Measurements from ENCODE around the gene DIAPH3. TPM values are rescaled to one million over a fixed set of nuclear protein-coding genes. Genes with fewer than 3 reads are reported as not detected.
"Not testable (repeated sequence)": the region's sequence is repeated elsewhere in the genome, so short reads cannot be mapped to it uniquely, and the experiment has no call there.

Gene DIAPH3
- total RNA-seq, 1 donor from 2014 or later, result 0.22 TPM

DNA sequence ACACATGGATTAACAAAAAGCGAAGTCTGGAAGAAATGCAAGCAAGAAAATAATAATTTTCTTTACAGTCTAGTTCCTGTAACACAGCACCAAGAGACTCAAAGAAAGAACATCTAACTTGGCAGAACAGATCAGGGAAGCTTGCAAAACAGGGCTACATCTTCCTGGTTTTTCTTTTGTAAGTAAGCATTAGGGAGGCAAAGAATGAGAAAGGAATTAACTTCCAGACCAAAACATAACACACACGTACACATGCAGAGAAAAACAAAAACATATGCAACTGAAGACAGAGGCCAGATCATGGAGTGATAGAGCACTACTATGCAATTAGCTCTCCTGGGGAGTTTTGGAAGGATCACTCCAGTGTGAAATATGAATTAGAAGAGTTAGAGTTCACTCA lies 120.5 kb downstream of the DIAPH3 start:
- no peak for ATAC-seq
- DNase-seq, result no peak
- intact Hi-C loops (cut with micrococcal nuclease), result no loop called here

- DNase-seq; ATAC-seq; intact Hi-C loops (cut with micrococcal nuclease): not testable (repeated sequence)
Measured at GRCh38 chr13:60040668-60041067, 123.1 kb downstream of the DIAPH3 start.

DNA sequence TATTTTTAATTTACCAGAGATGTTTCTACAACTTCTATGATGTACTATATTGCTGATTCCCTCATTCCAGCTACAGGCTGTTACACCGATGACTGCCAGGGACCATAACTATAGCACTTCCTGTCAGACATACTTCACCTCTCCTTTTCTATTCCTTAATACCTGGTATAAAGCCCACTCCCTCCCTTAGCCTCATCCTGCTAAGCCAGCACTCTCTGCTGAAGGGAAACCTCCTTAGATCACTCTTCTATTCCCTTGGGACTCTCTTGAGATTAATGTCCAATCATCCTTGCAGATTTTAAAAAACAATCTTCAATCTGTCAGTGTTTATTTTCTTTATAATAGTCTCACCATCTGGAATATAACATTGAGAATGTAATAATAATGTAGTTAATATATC lies 127.9 kb downstream of the DIAPH3 start:
- no peak for DNase-seq
- intact Hi-C loops (cut with micrococcal nuclease), result no loop called here
- no peak for ATAC-seq

DNA sequence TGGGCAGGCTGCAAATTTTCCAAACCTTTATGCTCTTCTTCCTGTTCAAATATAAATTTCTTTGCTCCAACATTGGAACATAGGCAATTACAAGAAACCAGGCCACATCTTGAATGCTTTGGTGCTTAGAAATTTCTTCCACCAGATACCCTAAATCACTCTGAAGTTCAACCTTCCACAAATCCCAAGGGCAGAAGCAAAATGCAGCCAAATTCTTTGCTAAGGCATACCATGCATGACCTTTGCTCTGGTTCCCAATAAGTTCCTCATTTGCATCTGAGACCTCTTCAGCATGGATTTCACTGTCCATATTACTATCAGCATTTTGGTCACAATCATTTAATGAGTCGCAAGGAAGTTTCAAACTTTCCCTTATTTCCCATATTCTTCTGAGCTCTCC lies 130.9 kb downstream of the DIAPH3 start:
- no peak for ATAC-seq
- intact Hi-C loops (cut with micrococcal nuclease), result no loop called here
- DNase-seq, result no peak

DNA sequence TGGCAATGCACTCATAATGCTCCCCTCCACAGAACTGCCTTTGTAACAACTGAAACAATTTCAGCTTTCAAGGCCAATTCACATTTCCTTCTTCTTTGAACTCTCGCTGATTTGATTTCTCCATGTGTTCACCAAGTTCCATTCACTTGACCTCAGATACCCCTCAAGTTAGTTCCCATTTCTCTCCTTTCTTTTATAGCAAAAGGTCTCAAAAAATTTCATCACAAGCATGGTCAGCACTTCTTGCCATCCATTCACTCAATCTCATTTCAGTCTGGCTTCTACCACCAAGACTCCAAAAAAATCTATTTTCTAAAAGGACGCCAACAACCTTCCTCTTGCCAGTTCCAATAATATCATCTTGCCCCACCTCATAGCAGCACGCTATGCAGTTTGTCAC lies 135.7 kb downstream of the DIAPH3 start:
- ATAC-seq (peak; percentile 32), DNase-seq (no peak)
- intact Hi-C loops (cut with micrococcal nuclease), result no loop called here

DNA sequence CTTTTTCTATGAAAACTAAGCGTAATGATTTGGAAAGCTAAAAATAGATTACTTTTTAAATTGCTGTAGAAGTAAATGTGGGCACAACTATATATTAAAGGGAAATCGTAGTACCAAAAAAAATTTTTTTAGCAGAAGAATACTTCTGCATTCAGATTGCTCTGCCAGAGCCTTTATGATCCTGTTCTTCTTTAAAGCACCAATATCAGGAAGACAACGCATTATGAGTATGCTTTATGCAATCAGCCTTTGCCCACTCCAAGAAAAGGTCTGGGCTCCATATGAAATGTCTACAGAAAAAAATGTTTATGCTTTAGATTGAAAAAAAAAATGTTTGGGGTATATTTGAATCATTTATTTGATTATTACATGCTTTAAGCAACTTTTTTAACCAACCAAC lies 137.4 kb downstream of the DIAPH3 start:
- ATAC-seq (no peak), DNase-seq (no peak)
- intact Hi-C loops (cut with micrococcal nuclease), result no loop called here

DNA sequence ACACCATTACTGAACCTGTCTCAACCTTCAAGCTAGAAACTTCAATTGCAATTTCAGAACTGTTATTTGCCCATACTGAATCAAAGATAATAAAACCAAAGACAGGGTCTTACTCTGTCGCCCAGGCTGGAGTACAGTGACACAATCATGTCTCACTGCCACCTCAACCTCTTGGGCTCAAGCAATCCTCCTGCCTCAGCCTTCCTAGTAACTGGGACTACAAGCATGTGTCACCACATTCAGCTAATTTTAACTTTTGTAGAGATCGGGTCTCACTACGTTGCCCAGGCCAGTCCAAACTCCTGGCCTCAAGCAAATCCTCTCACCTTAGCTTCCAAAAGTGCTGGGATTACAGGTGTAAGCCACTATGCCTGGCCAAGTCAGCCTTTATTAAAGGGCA lies 143.4 kb downstream of the DIAPH3 start:
- DNase-seq, result no peak
- intact Hi-C loops (cut with micrococcal nuclease), result no loop called here
- ATAC-seq, result no peak

GRCh38 chr13:60019119-60019993 lies 144.4 kb downstream of the DIAPH3 start:
- no peak for ATAC-seq
- intact Hi-C loops (cut with micrococcal nuclease), result no loop called here
- no peak for DNase-seq

DNA sequence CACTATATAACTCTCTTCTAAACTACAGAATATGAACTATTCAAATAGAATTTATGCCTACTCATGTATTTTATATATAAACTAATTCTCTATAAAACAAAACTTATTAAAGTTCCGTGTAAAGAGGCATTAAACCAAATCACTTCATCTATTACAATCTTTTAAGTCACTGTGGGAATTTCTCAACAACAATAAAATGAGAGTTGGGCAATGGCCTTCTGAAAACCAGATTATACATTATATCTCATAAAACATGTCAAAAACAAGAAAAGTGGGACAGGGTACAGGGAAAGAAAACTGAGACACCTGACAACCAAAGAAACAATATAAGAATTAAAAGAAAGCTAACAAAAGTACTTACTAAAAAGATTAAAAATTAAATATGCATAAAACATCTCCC lies 145.2 kb downstream of the DIAPH3 start:
- intact Hi-C loops (cut with micrococcal nuclease), result no loop called here
- no peak for DNase-seq
- no peak for ATAC-seq

DNA sequence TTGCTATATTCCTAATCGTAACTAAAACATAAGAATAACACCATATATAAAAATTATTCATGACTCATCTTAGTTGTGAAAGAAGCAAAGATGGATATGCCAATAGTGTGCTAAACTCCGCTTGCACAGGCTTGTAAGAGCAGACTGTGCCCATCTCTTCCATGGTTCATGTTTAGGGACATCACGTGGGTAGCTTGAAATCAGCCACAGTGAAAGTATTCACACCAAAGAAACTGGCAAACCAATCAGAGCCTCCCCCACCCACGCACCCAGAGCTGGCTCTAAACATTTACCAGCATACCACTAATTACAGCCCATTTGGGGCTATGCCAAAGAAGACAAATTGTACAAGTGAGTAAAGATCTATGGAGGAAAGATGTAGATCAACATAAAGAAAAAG lies 147.5 kb downstream of the DIAPH3 start:
- ATAC-seq, result no peak
- intact Hi-C loops (cut with micrococcal nuclease), result no loop called here
- no peak for DNase-seq

GRCh38 chr13:60013166-60013565 lies 150.6 kb downstream of the DIAPH3 start:
- DNase-seq, result no peak
- intact Hi-C loops (cut with micrococcal nuclease), result no loop called here
- no peak for ATAC-seq

DNA sequence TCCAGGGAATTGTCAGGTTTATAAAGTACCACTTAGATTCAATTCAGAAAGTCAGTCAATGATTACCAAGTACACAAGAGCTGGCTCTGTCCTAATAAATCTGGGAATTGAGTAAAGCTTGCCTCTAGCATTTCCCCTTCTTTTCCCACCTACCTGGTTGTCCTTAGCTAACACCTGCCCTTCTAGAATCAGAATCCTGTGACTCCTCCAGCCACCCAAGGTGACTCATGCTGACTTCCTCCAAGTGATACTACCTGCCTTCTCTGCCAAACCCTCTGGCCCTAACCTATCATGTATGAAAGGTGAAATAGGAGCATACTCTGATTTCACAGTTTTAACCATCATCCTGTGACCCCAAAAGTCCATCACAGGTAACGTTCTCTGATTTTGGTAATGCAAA lies 151.2 kb downstream of the DIAPH3 start:
- ATAC-seq (no peak), DNase-seq (no peak)
- intact Hi-C loops (cut with micrococcal nuclease), result no loop called here

GRCh38 chr13:60009300-60010253 lies 154.2 kb downstream of the DIAPH3 start:
- ATAC-seq (no peak), DNase-seq (no peak)
- intact Hi-C loops (cut with micrococcal nuclease), result no loop called here

DNA sequence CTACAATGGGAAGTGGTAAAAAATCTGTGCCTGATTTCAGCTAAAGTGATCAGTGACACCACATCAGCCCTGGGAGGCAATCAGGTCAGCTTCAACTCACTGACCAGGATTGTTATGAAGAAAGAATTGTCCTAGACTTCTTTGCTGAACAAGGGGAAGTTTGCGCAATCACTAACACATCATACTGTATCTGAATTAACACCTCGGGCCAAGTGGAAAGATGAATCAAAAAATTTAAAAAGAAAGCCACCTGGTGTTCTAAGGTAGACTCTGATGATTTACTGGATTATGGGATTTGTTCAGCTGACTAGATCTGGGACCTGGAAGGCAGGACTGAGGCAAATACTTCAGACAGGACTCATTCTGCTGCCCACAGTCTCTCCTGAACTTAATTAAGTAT lies 161.8 kb downstream of the DIAPH3 start:
- DNase-seq (no peak), ATAC-seq (no peak)
- intact Hi-C loops (cut with micrococcal nuclease), result no loop called here

GRCh38 chr13:60000976-60001375 lies 162.8 kb downstream of the DIAPH3 start:
- intact Hi-C loops (cut with micrococcal nuclease), result no loop called here
- ATAC-seq, result no peak

DNA sequence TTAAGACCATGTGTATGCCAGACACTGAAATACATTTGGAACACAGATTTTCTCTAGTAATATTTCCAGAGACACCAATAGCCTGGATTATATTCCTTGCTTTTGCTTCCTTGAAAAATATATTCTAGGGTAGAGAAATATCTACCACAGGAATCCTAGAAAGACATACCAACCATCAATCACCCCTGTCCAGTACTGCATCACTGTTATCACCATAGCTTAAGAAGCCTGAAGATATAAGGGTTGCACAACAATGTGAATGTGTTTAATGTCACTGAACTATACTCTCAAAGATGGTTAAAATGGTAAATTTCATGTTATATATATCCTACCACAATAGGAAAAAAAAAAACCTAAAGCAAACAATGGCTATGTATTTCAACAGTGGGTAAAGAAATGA lies 163.6 kb downstream of the DIAPH3 start:
- intact Hi-C loops (cut with micrococcal nuclease), result no loop called here
- ATAC-seq (no peak), DNase-seq (no peak)

More at GRCh38 chr13:60000976-60001375, 162.8 kb downstream of the DIAPH3 start:
- no peak for DNase-seq

DNA sequence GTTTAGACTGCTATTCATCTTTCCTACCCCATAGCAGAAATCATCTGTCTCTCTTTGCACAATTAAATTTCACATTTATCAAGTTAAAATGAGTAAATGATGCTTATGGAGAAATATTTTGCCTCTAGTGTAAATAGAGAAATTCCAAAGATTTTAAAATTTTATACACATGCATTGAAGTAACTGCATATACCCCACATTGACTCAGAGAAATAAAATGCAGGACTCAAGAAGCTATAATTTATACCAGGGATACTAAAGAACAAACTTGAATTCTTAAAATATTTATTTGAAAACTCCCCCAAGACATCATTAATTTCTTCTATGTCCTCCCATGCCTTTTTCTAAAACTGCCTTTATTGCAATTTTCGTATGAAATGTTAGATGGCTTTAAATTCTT lies 165.8 kb downstream of the DIAPH3 start:
- intact Hi-C loops (cut with micrococcal nuclease), result no loop called here
- no peak for ATAC-seq
- no peak for DNase-seq

GRCh38 chr13:59996461-59996980 lies 167.2 kb downstream of the DIAPH3 start:
- ATAC-seq (no peak), DNase-seq (no peak)
- intact Hi-C loops (cut with micrococcal nuclease), result no loop called here

- DNase-seq, result no peak
- intact Hi-C loops (cut with micrococcal nuclease), result no loop called here
- ATAC-seq, result no peak
Measured at GRCh38 chr13:59991395-59991794, 172.3 kb downstream of the DIAPH3 start.

Measured in left ventricle myocardium superior (tissue), 1 donor.